Effector memory CD4-positive, alpha-beta T cell (primary cell): ENCODE measurements around the gene ADGRA1.

Experiments used
- DNase-seq, 3 donors: peaks; one replicate each; pipeline ENCODE4 v3.0.0-alpha.2; 2020
- H3K27ac ChIP-seq: 2 replicates; pipeline ENCODE4 v1.7.0; 2013; ENCODE audit warnings: mild to moderate bottlenecking, low read length, moderate library complexity; ENCODE audit not compliant: insufficient read depth, poor library complexity, severe bottlenecking
- H3K27me3 ChIP-seq: replicated peaks from 2 replicates; pipeline ENCODE4 v1.7.0; 2013; ENCODE audit warnings: mild to moderate bottlenecking, low read length; ENCODE audit not compliant: insufficient read depth, control insufficient read depth, poor library complexity, severe bottlenecking
- H3K36me3 ChIP-seq: 2 replicates; pipeline ENCODE4 v1.7.0; 2013; ENCODE audit warnings: mild to moderate bottlenecking, low read length, moderate library complexity; ENCODE audit not compliant: control insufficient read depth, insufficient read depth
- H3K4me1 ChIP-seq: 2 replicates; pipeline ENCODE4 v1.7.0; 2013; ENCODE audit warnings: low read length, mild to moderate bottlenecking; ENCODE audit not compliant: control insufficient read depth, insufficient read depth, poor library complexity, severe bottlenecking
- H3K4me3 ChIP-seq: 2 replicates; pipeline ENCODE4 v1.7.0; 2013; ENCODE audit warnings: low read length, low read depth, mild to moderate bottlenecking; ENCODE audit not compliant: insufficient read depth, poor library complexity, severe bottlenecking
- H3K9me3 ChIP-seq: 2 replicates; pipeline ENCODE4 v1.7.0; 2013; ENCODE audit warnings: mild to moderate bottlenecking, low read length, moderate library complexity; ENCODE audit not compliant: control insufficient read depth

The ADGRA1 gene

GRCh38 chr10:133094286-133094685, 6.6 kb downstream of the ADGRA1 start:
- no peaks in the 10 kb centered on the region for H3K36me3 ChIP-seq
- no peak overlapping the region for H3K4me3 ChIP-seq
- no peaks in the 10 kb centered on the region for H3K9me3 ChIP-seq
- no peaks in the 10 kb centered on the region for H3K27me3 ChIP-seq
- H3K27ac ChIP-seq: no peak overlapping the region
- no peaks in the 10 kb centered on the region for H3K4me1 ChIP-seq
- DNase-seq: no peak

DNA sequence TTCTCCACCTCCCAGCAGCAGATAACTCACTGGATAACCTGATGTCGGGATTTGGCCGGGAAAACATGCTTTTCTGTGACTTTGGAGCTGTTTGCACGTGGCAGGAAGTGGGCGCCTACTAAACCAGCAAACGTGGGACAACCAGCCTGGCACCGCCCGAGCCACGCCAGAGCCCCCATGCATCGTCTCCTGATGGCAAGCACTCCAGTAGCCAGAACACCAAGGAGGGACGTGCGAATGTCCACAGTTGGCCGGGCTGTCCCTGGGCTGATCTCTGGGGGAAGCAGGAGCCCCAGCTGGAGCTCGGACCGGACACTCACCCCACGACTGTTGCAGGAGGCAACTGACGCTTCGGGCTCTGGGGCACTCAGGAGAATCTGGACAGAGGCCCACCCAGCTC, 7.1 kb downstream of the ADGRA1 start:
- H3K36me3 ChIP-seq: no peaks in the 10 kb centered on the region
- H3K27ac ChIP-seq: no peak overlapping the region
- DNase-seq: no peak
- no peaks in the 10 kb centered on the region for H3K4me1 ChIP-seq
- H3K9me3 ChIP-seq: no peaks in the 10 kb centered on the region
- no peak overlapping the region for H3K4me3 ChIP-seq
- H3K27me3 ChIP-seq: no peaks in the 10 kb centered on the region

GRCh38 chr10:133095586-133095985, 7.9 kb downstream of the ADGRA1 start:
- Histone ChIP-seq H3K4me1 (no peaks in the 10 kb centered on the region), H3K9me3 (no peaks in the 10 kb centered on the region), H3K4me3 (no peak overlapping the region), H3K36me3 (no peaks in the 10 kb centered on the region), H3K27me3 (no peaks in the 10 kb centered on the region), H3K27ac (no peak overlapping the region)
- no peak for DNase-seq

- no peaks in the 10 kb centered on the region for H3K9me3 ChIP-seq
- no peaks in the 10 kb centered on the region for H3K27me3 ChIP-seq
- H3K27ac ChIP-seq: no peak overlapping the region
- no peak for DNase-seq
- no peaks in the 10 kb centered on the region for H3K4me1 ChIP-seq
- H3K4me3 ChIP-seq: no peak overlapping the region
- no peaks in the 10 kb centered on the region for H3K36me3 ChIP-seq
These were observed 9.0 kb downstream of the ADGRA1 start for GRCh38 chr10:133096616-133097269.

DNA sequence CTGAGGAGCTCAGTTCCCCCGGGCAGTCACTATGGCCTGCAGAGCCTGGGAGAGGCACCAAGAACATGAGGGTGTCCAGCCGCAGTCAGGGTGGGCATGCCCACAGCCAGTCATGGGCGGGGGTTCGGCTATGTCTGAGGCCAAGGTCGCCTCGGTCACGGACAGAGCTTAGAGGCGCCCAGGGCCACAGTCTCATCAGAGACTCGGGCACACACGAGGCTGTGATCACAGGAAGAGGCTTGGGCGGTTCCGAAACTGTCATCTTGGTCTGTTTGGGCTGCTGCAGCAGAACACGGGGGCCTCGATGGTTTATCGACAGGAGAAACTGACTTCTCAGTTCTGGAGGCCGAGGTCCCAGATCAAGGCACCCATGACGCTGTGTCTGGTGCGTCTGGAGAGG, 9.7 kb downstream of the ADGRA1 start:
- H3K4me1 ChIP-seq: no peaks in the 10 kb centered on the region
- DNase-seq: no peak
- no peak overlapping the region for H3K4me3 ChIP-seq
- H3K36me3 ChIP-seq: no peaks in the 10 kb centered on the region
- no peaks in the 10 kb centered on the region for H3K27me3 ChIP-seq
- no peaks in the 10 kb centered on the region for H3K9me3 ChIP-seq
- H3K27ac ChIP-seq: no peak overlapping the region

DNA sequence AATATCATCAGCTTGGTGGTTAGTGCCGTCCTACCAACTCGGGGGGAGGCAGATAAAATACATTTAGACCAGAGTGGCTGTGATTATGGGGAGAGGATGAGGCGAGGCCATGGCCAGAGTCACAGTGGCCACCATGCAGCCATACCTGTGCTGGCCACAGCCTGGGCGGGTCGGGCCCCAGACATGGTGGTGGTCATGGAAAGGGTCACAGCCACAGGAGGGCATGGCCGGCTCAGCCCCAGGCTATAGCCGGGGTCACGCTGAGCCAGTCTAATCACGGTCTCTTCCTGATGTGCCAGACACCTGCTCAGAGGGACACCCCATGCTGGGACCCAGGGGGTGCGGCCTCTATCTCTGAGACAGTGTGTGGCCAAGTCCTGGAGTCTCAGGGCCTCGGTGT, 10.2 kb downstream of the ADGRA1 start:
- H3K36me3 ChIP-seq: no peaks in the 10 kb centered on the region

GRCh38 chr10:133098426-133099124, 10.9 kb downstream of the ADGRA1 start:
- H3K9me3 ChIP-seq: no peaks in the 10 kb centered on the region
- H3K27ac ChIP-seq: no peak overlapping the region
- H3K4me3 ChIP-seq: no peak overlapping the region
- H3K4me1 ChIP-seq: no peaks in the 10 kb centered on the region
- H3K36me3 ChIP-seq: no peaks in the 10 kb centered on the region
- H3K27me3 ChIP-seq: no peaks in the 10 kb centered on the region
- no peak for DNase-seq

More for the DNA sequence above, 10.2 kb downstream of the ADGRA1 start:
- Histone ChIP-seq H3K4me1 (no peaks in the 10 kb centered on the region), H3K9me3 (no peaks in the 10 kb centered on the region), H3K27ac (no peak overlapping the region), H3K4me3 (no peak overlapping the region), H3K27me3 (no peaks in the 10 kb centered on the region)
- DNase-seq: no peak

DNA sequence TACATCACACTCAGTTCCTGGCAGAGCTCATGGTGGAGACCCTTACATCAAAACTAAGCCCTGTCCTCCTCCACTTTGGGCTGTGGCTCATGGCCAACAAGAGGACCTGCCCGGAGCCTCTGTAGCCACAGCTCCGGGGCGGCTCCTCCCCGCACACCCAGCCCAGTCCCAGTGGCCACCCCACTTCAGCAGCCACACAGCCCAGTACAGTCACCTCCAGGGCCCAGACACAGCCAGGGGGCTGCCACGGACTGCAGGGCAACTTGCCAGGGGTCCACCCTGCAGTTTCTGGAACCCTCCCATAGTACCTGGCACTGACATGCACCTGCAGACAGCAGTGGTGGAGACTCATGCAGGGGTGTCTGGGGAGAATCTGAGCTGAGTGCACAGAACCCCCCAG, 11.8 kb downstream of the ADGRA1 start:
- H3K4me3 ChIP-seq: no peak overlapping the region
- no peak for DNase-seq
- no peaks in the 10 kb centered on the region for H3K27me3 ChIP-seq
- H3K36me3 ChIP-seq: no peaks in the 10 kb centered on the region
- H3K9me3 ChIP-seq: no peaks in the 10 kb centered on the region
- no peaks in the 10 kb centered on the region for H3K4me1 ChIP-seq
- no peak overlapping the region for H3K27ac ChIP-seq

DNA sequence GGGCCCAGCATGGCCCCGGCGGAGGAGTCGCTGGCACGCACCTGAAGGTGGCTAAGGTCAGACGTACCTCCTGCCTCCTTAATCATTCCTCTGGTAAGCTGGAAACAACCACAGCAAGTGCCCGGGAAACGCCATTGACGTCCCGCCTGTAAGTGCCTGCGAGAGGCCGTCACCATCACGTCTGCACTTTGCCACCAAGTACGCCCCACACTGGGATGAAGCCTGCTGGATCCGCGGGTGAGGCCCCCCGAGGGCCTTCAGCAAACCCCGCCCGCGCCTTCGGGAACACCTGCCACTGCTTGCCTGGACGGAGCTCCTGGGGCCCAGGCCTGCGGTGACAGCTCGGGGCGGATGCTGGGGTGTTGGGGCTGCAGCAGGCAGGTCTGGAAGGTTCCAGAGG, 12.5 kb downstream of the ADGRA1 start:
- Histone ChIP-seq H3K27me3 (no peaks in the 10 kb centered on the region), H3K4me1 (no peaks in the 10 kb centered on the region), H3K9me3 (no peaks in the 10 kb centered on the region), H3K4me3 (no peak overlapping the region), H3K36me3 (no peaks in the 10 kb centered on the region), H3K27ac (no peak overlapping the region)
- DNase-seq: no peak

GRCh38 chr10:133100706-133101415, 13.1 kb downstream of the ADGRA1 start:
- Histone ChIP-seq H3K4me1 (no peaks in the 10 kb centered on the region), H3K4me3 (no peak overlapping the region), H3K27me3 (no peaks in the 10 kb centered on the region), H3K27ac (no peak overlapping the region), H3K9me3 (no peaks in the 10 kb centered on the region), H3K36me3 (no peaks in the 10 kb centered on the region)
- no peak for DNase-seq
